Nephron (organoid): ENCODE data around the gene PTPRN2.

ENCODE experiments used
- H3K27ac Mint-ChIP-seq, 3 experiments: 2 replicates each; pipeline ENCODE4 v1.8.0; 2020; ENCODE audit warnings: mixed read lengths in 3 of 3, mild to moderate bottlenecking in 2 of 3, moderate library complexity in 1 of 3
- H3K27me3 Mint-ChIP-seq: 2 replicates; pipeline ENCODE4 v1.8.0; 2021; ENCODE audit warnings: low read depth, mild to moderate bottlenecking, moderate library complexity, mixed read lengths
- H3K36me3 Mint-ChIP-seq: 2 replicates; pipeline ENCODE4 v1.8.0; 2020; ENCODE audit warnings: low read depth, mixed read lengths
- H3K4me1 Mint-ChIP-seq: 2 replicates; pipeline ENCODE4 v1.8.0; 2020; ENCODE audit warnings: mixed read lengths
- H3K4me3 Mint-ChIP-seq, 3 experiments: 2 replicates each; pipeline ENCODE4 v1.8.0; 2020; ENCODE audit warnings: mild to moderate bottlenecking in 3 of 3, mixed read lengths in 3 of 3, moderate library complexity in 2 of 3
- H3K9me3 Mint-ChIP-seq: 2 replicates; pipeline ENCODE4 v1.8.0; 2020; ENCODE audit warnings: mixed read lengths
- TF ChIP-seq, protein P1 (sequence below), 3 experiments: fragments of 200-600 bp; sonication (generic); IDR thresholded peaks; one replicate each; pipeline ENCODE4 v1.5.0; 2021; ENCODE audit warnings: antibody characterized with exemption in 3 of 3; ENCODE audit not compliant: unreplicated experiment in 3 of 3

Gene PTPRN2

DNA sequence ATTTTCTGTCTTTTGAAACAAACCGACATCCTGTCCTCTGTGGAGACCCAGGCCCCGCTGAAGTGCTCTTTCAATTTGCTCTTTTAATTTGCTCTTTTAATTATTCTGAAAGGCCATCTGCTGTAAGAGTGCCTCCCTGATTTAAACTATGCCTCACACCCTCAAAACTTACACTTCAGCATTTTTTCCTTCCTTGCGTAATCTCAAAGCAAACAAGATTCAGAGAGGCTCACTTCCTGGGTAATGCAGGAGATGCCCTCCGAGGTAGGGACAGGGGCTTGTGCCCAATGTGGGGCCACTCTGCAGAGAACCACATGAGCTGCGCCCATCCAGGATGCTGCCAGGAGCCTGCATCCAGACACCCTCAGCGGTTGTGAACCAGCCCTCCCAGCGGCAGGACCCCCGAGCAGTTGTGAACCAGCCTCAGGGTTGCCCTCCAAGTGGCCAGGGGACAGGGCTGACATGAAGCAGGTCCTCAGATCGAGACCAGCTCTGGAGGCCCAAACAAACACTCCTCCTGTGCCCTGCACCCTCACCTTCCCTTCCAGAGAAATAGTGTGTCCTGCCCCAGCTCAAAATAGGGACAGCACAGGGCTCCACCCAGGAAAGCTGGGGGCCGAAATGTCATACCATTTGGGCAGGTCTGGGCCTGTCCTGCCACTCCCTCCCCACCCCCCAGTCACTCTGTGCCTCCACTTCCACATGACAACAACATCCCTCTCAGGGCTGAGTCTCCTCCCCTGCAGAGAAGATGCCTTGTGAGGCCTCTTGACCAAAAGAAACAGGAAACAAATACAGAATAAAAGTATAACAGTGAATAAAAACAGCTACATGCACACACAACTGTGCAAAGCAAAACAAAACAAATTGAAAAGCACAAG, 190.4 kb downstream of the PTPRN2 start:
- TF ChIP-seq, protein P1, sequence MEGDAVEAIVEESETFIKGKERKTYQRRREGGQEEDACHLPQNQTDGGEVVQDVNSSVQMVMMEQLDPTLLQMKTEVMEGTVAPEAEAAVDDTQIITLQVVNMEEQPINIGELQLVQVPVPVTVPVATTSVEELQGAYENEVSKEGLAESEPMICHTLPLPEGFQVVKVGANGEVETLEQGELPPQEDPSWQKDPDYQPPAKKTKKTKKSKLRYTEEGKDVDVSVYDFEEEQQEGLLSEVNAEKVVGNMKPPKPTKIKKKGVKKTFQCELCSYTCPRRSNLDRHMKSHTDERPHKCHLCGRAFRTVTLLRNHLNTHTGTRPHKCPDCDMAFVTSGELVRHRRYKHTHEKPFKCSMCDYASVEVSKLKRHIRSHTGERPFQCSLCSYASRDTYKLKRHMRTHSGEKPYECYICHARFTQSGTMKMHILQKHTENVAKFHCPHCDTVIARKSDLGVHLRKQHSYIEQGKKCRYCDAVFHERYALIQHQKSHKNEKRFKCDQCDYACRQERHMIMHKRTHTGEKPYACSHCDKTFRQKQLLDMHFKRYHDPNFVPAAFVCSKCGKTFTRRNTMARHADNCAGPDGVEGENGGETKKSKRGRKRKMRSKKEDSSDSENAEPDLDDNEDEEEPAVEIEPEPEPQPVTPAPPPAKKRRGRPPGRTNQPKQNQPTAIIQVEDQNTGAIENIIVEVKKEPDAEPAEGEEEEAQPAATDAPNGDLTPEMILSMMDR (IDR thresholded peaks at IDR 0.05; ENCODE audit: unreplicated experiment in 3 of 3) = no peak
- peaks cover 11% of the 10 kb centered on the region for H3K9me3 Mint-ChIP-seq
- H3K4me1 Mint-ChIP-seq = peaks cover 13% of the 10 kb centered on the region
- no peak overlapping the region for H3K4me3 Mint-ChIP-seq
- peak overlapping the region in 1 of 3 experiments; percentile 9 for H3K27ac Mint-ChIP-seq
- H3K36me3 Mint-ChIP-seq = no peaks in the 10 kb centered on the region
- H3K27me3 Mint-ChIP-seq = peaks cover 16% of the 10 kb centered on the region

DNA sequence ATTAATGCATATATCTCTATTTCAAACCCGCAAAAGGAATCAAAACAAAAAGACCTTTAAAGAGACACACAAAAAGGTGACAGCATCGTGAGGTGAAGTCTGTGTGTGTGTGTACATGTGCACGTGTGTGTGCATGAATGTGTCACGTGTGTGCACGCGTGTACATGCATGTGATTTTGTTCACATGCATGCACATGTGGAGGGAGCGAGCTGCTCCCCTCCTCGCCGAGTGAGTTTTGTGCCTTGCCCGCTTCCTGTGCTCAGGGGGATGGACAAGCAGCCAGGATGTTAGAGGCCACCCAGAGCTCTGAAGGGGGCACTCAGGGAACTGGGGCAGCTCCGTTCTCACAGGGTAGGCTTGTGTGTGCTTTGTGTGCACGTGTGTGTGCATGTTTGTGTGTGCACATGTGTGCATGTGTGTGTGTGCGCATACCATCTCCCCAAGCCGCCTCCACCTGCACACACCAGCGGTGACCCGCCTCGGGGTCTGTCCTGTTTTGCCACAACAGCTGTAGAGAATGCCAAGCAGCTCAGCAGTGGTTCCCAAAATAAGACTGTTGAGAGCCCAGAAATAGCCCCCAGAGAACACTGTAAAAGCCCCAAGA, 191.2 kb downstream of the PTPRN2 start:
- TF ChIP-seq, protein P1 (IDR thresholded peaks at IDR 0.05; ENCODE audit: unreplicated experiment in 3 of 3) = no peak
- H3K27me3 Mint-ChIP-seq = peaks cover 15% of the 10 kb centered on the region
- H3K9me3 Mint-ChIP-seq = peaks cover 11% of the 10 kb centered on the region
- H3K4me1 Mint-ChIP-seq = peaks cover 12% of the 10 kb centered on the region
- H3K4me3 Mint-ChIP-seq = no peak overlapping the region
- H3K36me3 Mint-ChIP-seq = no peaks in the 10 kb centered on the region
- H3K27ac Mint-ChIP-seq = peak overlapping the region in 1 of 3 experiments; percentile 9

DNA sequence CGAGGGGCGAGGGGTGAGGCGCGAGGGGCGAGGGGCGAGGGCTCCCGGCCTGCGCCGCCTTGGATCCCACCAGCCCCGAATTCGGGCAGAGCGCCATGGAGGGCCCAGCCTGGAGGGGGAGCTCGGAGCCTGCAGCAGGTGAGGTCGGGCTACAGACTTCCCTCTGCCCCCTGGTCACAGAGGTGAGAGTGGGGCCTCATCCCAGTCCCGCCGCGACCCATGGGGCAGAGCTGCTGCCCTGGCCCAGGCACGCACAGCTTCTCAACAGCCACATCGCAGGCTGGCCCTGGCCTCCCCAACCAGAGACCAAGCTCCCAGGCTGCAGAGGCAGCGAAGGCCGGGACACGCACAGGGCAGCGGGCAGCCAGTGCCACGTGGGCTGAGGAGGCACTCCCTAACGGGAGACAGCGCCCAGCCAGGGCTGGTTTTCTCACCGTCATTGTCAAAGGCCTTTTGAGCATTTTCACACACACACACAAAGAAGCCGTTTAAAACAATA, 191.8 kb downstream of the PTPRN2 start:
- TF ChIP-seq, protein P1 (IDR thresholded peaks at IDR 0.05; ENCODE audit: unreplicated experiment in 3 of 3) = no peak
- Mint-ChIP-seq H3K4me1 (peaks cover 12% of the 10 kb centered on the region), H3K27me3 (peaks cover 19% of the 10 kb centered on the region), H3K36me3 (no peaks in the 10 kb centered on the region), H3K27ac (no peak overlapping the region), H3K9me3 (peaks cover 11% of the 10 kb centered on the region), H3K4me3 (no peak overlapping the region)

DNA sequence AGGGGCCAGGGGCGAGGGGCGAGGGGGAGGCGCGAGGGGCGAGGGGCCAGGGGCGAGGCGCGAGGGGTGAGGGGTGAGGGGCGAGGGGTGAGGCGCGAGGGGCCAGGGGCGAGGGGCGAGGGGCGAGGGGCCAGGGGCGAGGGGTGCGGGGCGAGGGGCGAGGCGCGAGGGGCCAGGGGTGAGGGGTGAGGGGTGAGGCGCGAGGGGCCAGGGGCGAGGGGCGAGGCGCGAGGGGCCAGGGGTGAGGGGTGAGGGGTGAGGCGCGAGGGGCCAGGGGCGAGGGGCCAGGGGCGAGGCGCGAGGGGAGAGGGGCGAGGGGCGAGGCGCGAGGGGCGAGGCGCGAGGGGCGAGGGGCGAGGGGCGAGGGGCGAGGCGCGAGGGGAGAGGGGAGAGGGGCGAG, 192.3 kb downstream of the PTPRN2 start:
- Mint-ChIP-seq H3K4me1 (peaks cover 12% of the 10 kb centered on the region), H3K36me3 (no peaks in the 10 kb centered on the region), H3K4me3 (no peak overlapping the region), H3K27me3 (peaks cover 21% of the 10 kb centered on the region), H3K27ac (no peak overlapping the region), H3K9me3 (peaks cover 11% of the 10 kb centered on the region)
- TF ChIP-seq, protein P1 (IDR thresholded peaks at IDR 0.05; ENCODE audit: unreplicated experiment in 3 of 3) = no peak

DNA sequence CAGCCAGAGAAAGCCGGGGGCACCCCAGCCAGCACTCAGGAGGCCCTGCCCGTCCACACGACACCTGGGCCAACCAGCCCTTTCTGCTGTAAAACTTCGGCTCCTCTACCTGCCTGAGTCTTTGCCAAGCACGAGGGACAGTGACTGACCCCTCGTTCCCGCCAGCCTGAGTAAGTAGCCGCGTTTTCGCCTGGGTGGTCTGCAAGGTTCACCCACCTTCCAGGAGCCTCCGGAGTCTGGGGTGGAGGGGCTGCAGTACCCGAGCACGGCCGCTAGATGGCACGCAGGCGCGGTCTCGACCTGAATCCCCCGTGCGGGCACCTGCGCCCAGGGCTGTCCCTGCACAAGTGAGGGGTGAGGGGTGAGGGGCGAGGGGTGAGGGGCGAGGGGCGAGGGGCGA, 192.7 kb downstream of the PTPRN2 start:
- peaks cover 12% of the 10 kb centered on the region for H3K4me1 Mint-ChIP-seq
- no peak overlapping the region for H3K4me3 Mint-ChIP-seq
- TF ChIP-seq, protein P1 (IDR thresholded peaks at IDR 0.05; ENCODE audit: unreplicated experiment in 3 of 3) = peak; percentile 65 to 71 (median 69)
- H3K27ac Mint-ChIP-seq = no peak overlapping the region
- peaks cover 21% of the 10 kb centered on the region for H3K27me3 Mint-ChIP-seq
- H3K36me3 Mint-ChIP-seq = no peaks in the 10 kb centered on the region
- peaks cover 9% of the 10 kb centered on the region for H3K9me3 Mint-ChIP-seq
